Measurements from ENCODE around the gene IGSF21. TPM values are rescaled to one million over a fixed set of nuclear protein-coding genes. Genes with fewer than 3 reads are reported as not detected.

Gene IGSF21
- total and polyA plus RNA-seq, 2 donors (not counting 3 experiments of a cell fraction or from before 2014, with no cell fraction given): not detected

- intact Hi-C loops (cut with micrococcal nuclease) (no loop called here), dilution Hi-C loops (cut with MboI; ENCODE audit: extremely low pct_ligation_motif_present, low sequenced_read_pairs) (no loop called here)
- no peaks in the 10 kb centered on the region for H3K9me1 ChIP-seq (replicated peaks; ENCODE audit: control insufficient read depth, extremely low read depth, insufficient read depth, low read length)
- no peaks in the 10 kb centered on the region for H3K4me1 ChIP-seq (ENCODE audit: control insufficient read depth, extremely low read depth, insufficient read depth, low read length)
- FAIRE-seq (no peak), DNase-seq (ENCODE audit: low read depth, low spot score) (no peak)
- H3K79me2 ChIP-seq (ENCODE audit: control insufficient read depth, insufficient read depth, low read length): no peaks in the 10 kb centered on the region
- no peaks in the 10 kb centered on the region for H4K20me1 ChIP-seq (replicated peaks; ENCODE audit: control insufficient read depth, extremely low read depth, insufficient read depth, low read length)
- CTCF ChIA-PET: no interaction called here
- H3K9me3 ChIP-seq (replicated peaks; ENCODE audit: control insufficient read depth, insufficient read depth, low read length): peaks cover 6% of the 10 kb centered on the region
- H2AFZ ChIP-seq (ENCODE audit: low read depth, low read length): no peak overlapping the region
- BruUV-seq (replicated peaks): no TSS peak
- H3K27me3 ChIP-seq (ENCODE audit: control insufficient read depth in 2 of 2, insufficient read depth in 2 of 2, low read length in 2 of 2): no peaks in the 10 kb centered on the region
- no peak overlapping the region for H3K4me3 ChIP-seq (replicated peaks in 1 of 3; ENCODE audit: insufficient read depth in 1 of 3, low read depth in 1 of 3, low read length in 3 of 3)
- no peak overlapping the region for H3K9ac ChIP-seq (replicated peaks; ENCODE audit: extremely low read depth, insufficient read depth, low read length)
- POLR2A ChIA-PET: no interaction called here
- TF ChIP-seq CTCF (IDR thresholded peaks at IDR 0.05; ENCODE audit: extremely low read depth in 1 of 2, insufficient read depth in 1 of 2, low read depth in 1 of 2, low read length in 2 of 2) (no peak), POLR2AphosphoS5 (IDR thresholded peaks at IDR 0.05; ENCODE audit: insufficient read depth, low read depth, low read length) (no peak), FOS (IDR thresholded peaks at IDR 0.05; ENCODE audit: borderline replicate concordance, insufficient read depth, low read length) (no peak), MYC (IDR thresholded peaks at IDR 0.05; ENCODE audit: low read depth, low read length) (no peak), EZH2 (IDR thresholded peaks at IDR 0.05; ENCODE audit: borderline replicate concordance, low read depth, low read length, severe bottlenecking) (no peak), MAX (IDR thresholded peaks at IDR 0.05; ENCODE audit: insufficient read depth, insufficient read length) (no peak), GATA2 (IDR thresholded peaks at IDR 0.05; ENCODE audit: insufficient read depth, insufficient read length, low read depth, low read length) (no peak), JUN (IDR thresholded peaks at IDR 0.05; ENCODE audit: borderline replicate concordance, insufficient read depth, insufficient read length, low read depth) (no peak), POLR2A (IDR thresholded peaks at IDR 0.05; ENCODE audit: low read depth, low read length) (no peak)
- no peak overlapping the region for H3K4me2 ChIP-seq (ENCODE audit: insufficient read depth, low read length)
- no peaks in the 10 kb centered on the region for H3K36me3 ChIP-seq (ENCODE audit: control insufficient read depth in 2 of 2, extremely low read depth in 1 of 2, insufficient read depth in 2 of 2, low read length in 2 of 2)
- no peak overlapping the region for H3K27ac ChIP-seq (ENCODE audit: insufficient read depth, low read depth, low read length)
Observed at GRCh38 chr1:18384059-18384458, 276.5 kb downstream of the IGSF21 start.
